Measurements from ENCODE around the gene CTIF.
A peak's percentile ranks its signal among the peaks of the same experiment; 100 is the strongest.

The CTIF gene

DNA sequence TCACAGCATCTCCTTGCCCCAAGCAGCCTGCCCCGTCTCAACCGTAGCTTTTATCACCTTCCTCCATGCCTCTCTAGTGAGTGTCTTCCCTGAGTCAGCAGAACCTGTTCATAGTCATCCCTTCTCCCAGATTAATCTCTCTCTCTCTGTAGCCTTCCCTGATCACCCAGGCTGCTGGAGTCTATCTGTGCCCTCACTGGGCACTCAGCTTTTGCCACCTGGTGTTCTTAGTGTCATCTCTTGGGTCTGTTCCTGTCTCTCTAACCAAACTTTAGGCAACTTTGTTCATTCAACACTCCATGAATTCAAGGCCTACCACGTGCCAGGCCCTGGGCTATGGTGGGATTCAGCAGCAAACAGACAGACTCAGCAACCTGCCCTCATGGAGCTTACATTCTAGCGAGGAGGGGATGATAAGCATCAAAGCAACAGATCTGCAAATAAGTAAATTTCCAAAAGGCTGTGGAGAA, 252.8 kb downstream of the CTIF start:
- Mint-ChIP-seq H3K4me3 (peak overlapping the region; percentile 35), H3K27ac (no peak overlapping the region), H3K9me3 (no peaks in the 10 kb centered on the region), H3K36me3 (ENCODE audit: low read depth) (peaks cover 22% of the 10 kb centered on the region), H3K27me3 (ENCODE audit: low read depth, poor library complexity) (peaks cover 16% of the 10 kb centered on the region), H3K4me1 (peaks cover 68% of the 10 kb centered on the region)
- TF ChIP-seq, protein P1, sequence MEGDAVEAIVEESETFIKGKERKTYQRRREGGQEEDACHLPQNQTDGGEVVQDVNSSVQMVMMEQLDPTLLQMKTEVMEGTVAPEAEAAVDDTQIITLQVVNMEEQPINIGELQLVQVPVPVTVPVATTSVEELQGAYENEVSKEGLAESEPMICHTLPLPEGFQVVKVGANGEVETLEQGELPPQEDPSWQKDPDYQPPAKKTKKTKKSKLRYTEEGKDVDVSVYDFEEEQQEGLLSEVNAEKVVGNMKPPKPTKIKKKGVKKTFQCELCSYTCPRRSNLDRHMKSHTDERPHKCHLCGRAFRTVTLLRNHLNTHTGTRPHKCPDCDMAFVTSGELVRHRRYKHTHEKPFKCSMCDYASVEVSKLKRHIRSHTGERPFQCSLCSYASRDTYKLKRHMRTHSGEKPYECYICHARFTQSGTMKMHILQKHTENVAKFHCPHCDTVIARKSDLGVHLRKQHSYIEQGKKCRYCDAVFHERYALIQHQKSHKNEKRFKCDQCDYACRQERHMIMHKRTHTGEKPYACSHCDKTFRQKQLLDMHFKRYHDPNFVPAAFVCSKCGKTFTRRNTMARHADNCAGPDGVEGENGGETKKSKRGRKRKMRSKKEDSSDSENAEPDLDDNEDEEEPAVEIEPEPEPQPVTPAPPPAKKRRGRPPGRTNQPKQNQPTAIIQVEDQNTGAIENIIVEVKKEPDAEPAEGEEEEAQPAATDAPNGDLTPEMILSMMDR (IDR thresholded peaks at IDR 0.05): no peak
- DNase-seq: no peak

DNA sequence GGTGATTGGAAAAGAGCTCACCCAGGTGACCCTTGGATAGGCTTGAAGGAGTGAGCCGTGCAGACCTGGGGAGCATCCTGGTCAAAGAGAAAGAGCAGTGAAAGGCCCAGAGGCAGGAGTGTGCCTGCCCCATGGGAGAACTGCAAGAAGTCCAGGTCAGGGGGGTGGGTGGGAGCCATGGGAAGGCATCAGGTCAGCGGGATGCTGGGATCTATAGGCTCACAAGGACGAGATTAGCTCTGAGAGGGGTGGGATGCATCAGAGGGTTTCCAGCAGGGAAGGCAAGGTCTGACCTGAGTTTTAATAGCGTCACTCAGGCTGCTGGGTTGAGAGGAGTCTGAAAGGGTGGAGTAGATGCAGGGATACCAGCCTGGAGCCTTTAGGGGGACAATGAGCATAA, 253.3 kb downstream of the CTIF start:
- Mint-ChIP-seq H3K4me1 (peaks cover 65% of the 10 kb centered on the region), H3K4me3 (peak overlapping the region; percentile 41), H3K36me3 (ENCODE audit: low read depth) (peaks cover 24% of the 10 kb centered on the region), H3K27ac (peak overlapping the region; percentile 89), H3K9me3 (no peaks in the 10 kb centered on the region), H3K27me3 (ENCODE audit: low read depth, poor library complexity) (peaks cover 16% of the 10 kb centered on the region)
- no peak for DNase-seq
- TF ChIP-seq, protein P1 (IDR thresholded peaks at IDR 0.05): no peak

DNA sequence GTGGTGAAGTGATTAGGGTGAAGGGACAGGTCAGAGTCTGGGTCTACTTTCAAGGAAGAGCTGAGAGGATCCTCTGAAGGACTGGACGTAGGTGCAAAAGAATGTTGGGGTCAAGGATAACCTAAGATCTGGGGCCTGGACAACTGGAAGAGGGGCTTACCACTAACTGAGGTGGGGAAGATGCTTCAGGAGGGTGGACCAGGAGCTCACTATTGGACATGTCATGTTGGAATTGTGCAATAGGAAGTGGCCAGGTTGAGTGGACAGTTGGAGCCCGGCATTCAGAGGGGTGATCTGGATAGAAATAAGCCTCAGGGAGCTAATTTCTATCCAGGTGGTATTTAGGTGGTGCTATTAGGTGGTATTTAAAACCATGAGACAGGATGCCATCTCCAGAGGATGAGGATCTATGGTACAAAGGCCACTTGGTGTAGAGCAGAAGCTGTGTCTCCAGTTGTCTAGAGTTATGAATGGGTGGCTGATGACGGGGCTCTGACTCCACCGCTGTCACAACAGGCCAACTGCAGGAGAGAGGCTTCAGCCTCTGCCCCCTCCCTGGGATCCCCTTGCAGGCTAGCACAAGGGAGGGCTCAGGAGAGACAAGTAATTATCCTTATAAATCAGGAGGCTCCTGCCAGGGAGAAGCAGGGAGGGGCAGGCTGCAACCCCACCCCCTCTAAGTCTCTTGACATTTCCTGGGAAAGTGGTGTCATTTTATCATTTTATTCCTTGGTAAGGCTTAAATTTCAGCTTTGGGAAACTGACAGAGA, 254.0 kb downstream of the CTIF start:
- TF ChIP-seq, protein P1 (IDR thresholded peaks at IDR 0.05): no peak
- peak overlapping the region; percentile 89 for H3K27ac Mint-ChIP-seq
- H3K4me3 Mint-ChIP-seq: peak overlapping the region; percentile 46
- H3K27me3 Mint-ChIP-seq (ENCODE audit: low read depth, poor library complexity): peaks cover 16% of the 10 kb centered on the region
- peak; percentile 49 for DNase-seq
- peaks cover 63% of the 10 kb centered on the region for H3K4me1 Mint-ChIP-seq
- peaks cover 24% of the 10 kb centered on the region for H3K36me3 Mint-ChIP-seq (ENCODE audit: low read depth)
- H3K9me3 Mint-ChIP-seq: no peaks in the 10 kb centered on the region

DNA sequence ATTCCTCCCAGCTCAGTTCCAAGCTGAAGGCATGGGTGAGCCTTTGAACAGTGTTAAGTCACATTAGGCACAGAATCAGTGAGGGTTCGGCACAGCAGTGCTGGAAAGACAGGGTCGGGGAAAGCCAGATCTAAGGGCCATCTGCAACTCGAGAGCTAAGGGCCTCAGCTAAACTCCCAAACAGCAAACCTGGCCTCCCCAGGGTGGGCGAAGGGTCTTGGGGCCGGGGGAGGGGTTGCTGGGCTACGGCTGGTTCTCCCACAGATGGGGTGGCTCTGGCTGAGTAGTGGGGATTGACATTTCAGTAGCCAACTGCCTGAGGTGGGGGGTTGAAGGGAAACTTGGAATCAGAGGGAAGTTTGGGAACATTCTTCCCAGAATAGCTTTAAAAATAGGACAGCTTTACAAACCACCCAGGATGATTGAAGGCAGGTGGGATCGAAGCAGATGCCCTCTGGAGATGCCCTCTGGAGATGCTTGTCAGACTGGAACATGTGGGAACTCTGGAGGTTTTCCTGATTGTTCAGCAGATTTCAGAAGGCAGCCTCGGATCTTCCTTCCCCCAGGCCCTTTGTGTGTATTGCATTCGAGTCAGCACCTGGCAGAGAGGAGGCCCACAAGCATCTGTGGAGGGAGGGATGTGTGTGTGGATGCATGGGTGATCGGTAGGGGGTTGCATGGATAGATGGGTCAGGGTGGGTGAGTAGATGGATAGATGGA, 255.6 kb downstream of the CTIF start:
- H3K27ac Mint-ChIP-seq: peak overlapping the region; percentile 14
- peaks cover 16% of the 10 kb centered on the region for H3K27me3 Mint-ChIP-seq (ENCODE audit: low read depth, poor library complexity)
- TF ChIP-seq, protein P1 (IDR thresholded peaks at IDR 0.05): no peak
- H3K4me1 Mint-ChIP-seq: peaks cover 62% of the 10 kb centered on the region
- no peaks in the 10 kb centered on the region for H3K9me3 Mint-ChIP-seq
- no peak for DNase-seq
- H3K4me3 Mint-ChIP-seq: no peak overlapping the region
- peaks cover 19% of the 10 kb centered on the region for H3K36me3 Mint-ChIP-seq (ENCODE audit: low read depth)

DNA sequence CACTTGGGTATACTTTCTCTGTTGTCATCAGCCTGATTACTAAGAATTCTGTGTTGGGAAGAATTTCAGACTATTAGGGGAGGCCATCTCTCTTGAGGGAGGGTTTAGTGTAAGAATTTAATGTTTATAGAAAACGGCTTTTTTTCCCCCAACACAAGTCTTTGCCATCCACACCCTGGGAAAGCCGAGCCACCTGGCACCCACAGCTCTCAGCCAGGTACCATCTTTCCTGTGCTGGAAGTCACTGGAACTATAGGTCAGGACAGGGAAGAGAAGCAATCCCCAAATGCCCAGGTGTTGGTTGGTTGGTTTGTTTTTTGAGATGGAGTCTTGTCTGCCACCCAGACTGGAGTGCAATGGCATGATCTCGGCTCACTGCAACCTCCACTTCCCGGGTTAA, 256.9 kb downstream of the CTIF start:
- no peak overlapping the region for H3K4me3 Mint-ChIP-seq
- peaks cover 16% of the 10 kb centered on the region for H3K27me3 Mint-ChIP-seq (ENCODE audit: low read depth, poor library complexity)
- peaks cover 15% of the 10 kb centered on the region for H3K36me3 Mint-ChIP-seq (ENCODE audit: low read depth)
- H3K9me3 Mint-ChIP-seq: no peaks in the 10 kb centered on the region
- peaks cover 62% of the 10 kb centered on the region for H3K4me1 Mint-ChIP-seq
- H3K27ac Mint-ChIP-seq: no peak overlapping the region
- DNase-seq: no peak
- TF ChIP-seq, protein P1 (IDR thresholded peaks at IDR 0.05): no peak
